HUES64 (cell line): ENCODE results near the gene SIGLEC6.
"Not testable (repeated sequence)": the region's sequence is repeated elsewhere in the genome, so short reads cannot be mapped to it uniquely, and the experiment has no call there.

Experiments used
- H3K27ac ChIP-seq: 2 replicates; pipeline ENCODE4 v1.7.0; 2013; ENCODE audit warnings: low read depth, low read length, inconsistent platforms
- H3K27me3 ChIP-seq: 2 replicates; pipeline ENCODE4 v1.6.1; 2013; ENCODE audit warnings: mild to moderate bottlenecking, low read length; ENCODE audit not compliant: insufficient read depth
- H3K36me3 ChIP-seq: 2 replicates; pipeline ENCODE4 v1.6.1; 2013; ENCODE audit warnings: mild to moderate bottlenecking, low read length; ENCODE audit not compliant: insufficient read depth
- H3K4me1 ChIP-seq: 2 replicates; pipeline ENCODE4 v1.6.1; 2013; ENCODE audit warnings: mild to moderate bottlenecking, low read length, moderate library complexity; ENCODE audit not compliant: insufficient read depth
- H3K4me3 ChIP-seq: 2 replicates; pipeline ENCODE4 v1.5.1; 2013; ENCODE audit warnings: mild to moderate bottlenecking, low read length, moderate library complexity
- H3K9ac ChIP-seq: 2 replicates; pipeline ENCODE4 v1.6.1; 2013; ENCODE audit warnings: mild to moderate bottlenecking, low read depth, low read length
- H3K9me3 ChIP-seq: 2 replicates; pipeline ENCODE4 v1.6.1; 2013; ENCODE audit warnings: low read depth, low read length; ENCODE audit not compliant: insufficient read depth
- WGBS: fragments of 150-250, 120-280 bp; methylation state at CpG from one replicate; pipeline ENCODE4 v1.1.7; 2013; ENCODE audit warnings: missing lambda C conversion rate; 5-methylcytosine and 5-hydroxymethylcytosine counted together

The SIGLEC6 gene

GRCh38 chr19:51507192-51507591, 24.3 kb downstream of the SIGLEC6 start:
- 50% methylated on average over 3 of the region's 3 CpGs for WGBS
- Histone ChIP-seq H3K4me3 (no peak overlapping the region), H3K36me3 (no peaks in the 10 kb centered on the region), H3K9me3 (no peaks in the 10 kb centered on the region), H3K9ac (no peak overlapping the region), H3K4me1 (no peaks in the 10 kb centered on the region), H3K27me3 (no peaks in the 10 kb centered on the region; the same call in 1 of the 2 replicates), H3K27ac (no peak overlapping the region)

DNA sequence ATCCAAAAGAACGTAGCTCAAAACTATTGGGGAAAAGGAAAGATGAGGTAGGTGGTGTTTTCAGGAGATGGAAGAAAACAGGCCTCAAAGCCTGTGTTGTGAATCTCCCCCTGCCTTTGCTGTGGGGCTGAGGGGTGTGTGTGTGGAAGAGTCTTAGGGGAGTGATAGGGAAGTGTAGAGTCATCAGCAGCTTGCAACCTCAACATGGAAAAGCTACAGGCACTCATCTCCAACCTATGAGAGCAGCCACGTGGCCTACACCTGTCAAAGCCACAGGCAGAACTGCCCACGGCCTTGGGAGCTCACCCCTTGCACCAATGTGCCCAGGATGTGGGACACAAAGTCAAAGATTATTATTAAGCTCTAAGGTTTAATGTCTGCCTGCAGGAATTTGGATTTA, 25.6 kb downstream of the SIGLEC6 start:
- Histone ChIP-seq H3K36me3 (no peaks in the 10 kb centered on the region), H3K9ac (no peak overlapping the region), H3K27me3 (no peaks in the 10 kb centered on the region; the same call in 1 of the 2 replicates), H3K4me1 (no peaks in the 10 kb centered on the region), H3K27ac (no peak overlapping the region), H3K4me3 (no peak overlapping the region), H3K9me3 (no peaks in the 10 kb centered on the region)
- WGBS: 54% methylated on average over 3 of the region's 3 CpGs

DNA sequence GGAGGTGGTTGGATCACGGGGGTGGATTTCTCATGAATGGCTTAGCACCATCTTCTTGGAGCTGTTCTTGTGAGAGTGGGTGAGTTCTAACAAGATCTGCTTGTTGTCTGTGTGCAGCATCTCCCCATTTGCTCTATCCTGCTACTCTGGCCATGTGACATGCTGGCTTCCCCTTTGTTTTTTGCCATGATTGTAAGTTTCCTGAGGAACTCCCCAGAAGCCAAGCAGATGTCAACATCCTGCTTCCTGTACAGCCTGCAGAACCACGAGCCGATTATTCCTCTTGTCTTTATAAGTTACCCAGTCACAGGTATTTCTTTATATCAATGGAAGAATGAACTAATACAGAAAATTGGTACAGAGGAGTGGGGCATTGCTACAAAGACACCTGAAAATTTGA, 27.6 kb downstream of the SIGLEC6 start:
- H3K4me3 ChIP-seq: no peak overlapping the region
- H3K9ac ChIP-seq: no peak overlapping the region
- no peak overlapping the region for H3K27ac ChIP-seq
- H3K4me1 ChIP-seq: no peaks in the 10 kb centered on the region
- H3K27me3 ChIP-seq: no peaks in the 10 kb centered on the region; the same call in 1 of the 2 replicates
- WGBS: 45% methylated on average over 3 of the region's 3 CpGs
- no peaks in the 10 kb centered on the region for H3K9me3 ChIP-seq
- H3K36me3 ChIP-seq: no peaks in the 10 kb centered on the region

- Histone ChIP-seq H3K9ac (no peak overlapping the region), H3K4me1 (no peaks in the 10 kb centered on the region), H3K4me3 (no peak overlapping the region), H3K27ac (no peak overlapping the region), H3K36me3 (no peaks in the 10 kb centered on the region), H3K27me3 (no peaks in the 10 kb centered on the region; the same call in 1 of the 2 replicates), H3K9me3 (no peaks in the 10 kb centered on the region)
- WGBS: 80% methylated on average over 5 of the region's 5 CpGs
Measured at GRCh38 chr19:51503286-51503817, 28.1 kb downstream of the SIGLEC6 start.

DNA sequence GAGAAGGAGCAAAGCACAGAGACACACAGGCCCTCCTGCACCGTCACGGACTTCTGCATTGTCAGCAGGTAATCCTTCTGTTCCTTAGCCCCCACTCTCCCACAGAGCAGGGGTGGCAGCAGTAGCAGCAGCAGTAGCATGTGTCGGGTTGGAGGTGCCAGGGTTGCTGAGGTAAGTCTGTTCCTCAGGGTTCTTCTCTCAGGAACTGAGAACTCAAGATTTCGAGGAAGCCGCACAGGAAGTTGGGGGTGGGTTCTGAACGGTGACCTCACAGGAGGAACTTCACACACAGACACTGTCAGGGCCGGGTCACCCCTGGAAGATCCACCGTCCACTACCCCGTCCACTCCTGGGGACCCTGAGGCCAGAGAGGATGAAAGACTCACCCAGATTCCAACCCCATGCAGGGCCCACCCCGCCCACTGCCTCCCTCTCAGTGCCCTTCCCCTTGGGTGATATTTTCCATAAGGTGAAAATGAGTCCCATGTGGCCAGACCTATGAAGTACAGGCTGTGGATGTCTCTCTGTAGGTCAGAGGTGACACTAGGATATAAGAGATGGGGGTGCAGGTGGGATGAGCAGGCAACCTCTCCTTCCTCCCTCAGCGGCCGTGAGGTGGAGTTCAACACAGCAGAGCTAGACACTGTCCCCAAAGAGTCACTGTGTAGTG, 29.7 kb downstream of the SIGLEC6 start, which contains the start of gene SIGLEC12:
Gene SIGLEC12 (minus strand): TSS at position 207 of the 670 bp plus-strand sequence. CDS start 67 bp downstream, at position 140.
- Histone ChIP-seq H3K27ac (no peak within 1 kb of the TSS), H3K9me3 (no peaks in the 10 kb centered on the region), H3K27me3 (no peaks in the 10 kb centered on the region; the same call in 1 of the 2 replicates), H3K4me3 (no peak within 1 kb of the TSS), H3K4me1 (no peaks in the 10 kb centered on the region), H3K36me3 (no peaks in the 10 kb centered on the region), H3K9ac (no peak within 1 kb of the TSS)
- WGBS: 82% methylated on average over 11 of the region's 12 CpGs

GRCh38 chr19:51500931-51501330, 30.5 kb downstream of the SIGLEC6 start:
- H3K4me1 ChIP-seq, H3K27ac ChIP-seq, H3K27me3 ChIP-seq, H3K9ac ChIP-seq, H3K4me3 ChIP-seq, H3K9me3 ChIP-seq, H3K36me3 ChIP-seq: not testable (repeated sequence)
- 66% methylated on average over 8 of the region's 8 CpGs for WGBS

GRCh38 chr19:51497666-51498065, 33.8 kb downstream of the SIGLEC6 start:
- Histone ChIP-seq H3K27me3 (no peaks in the 10 kb centered on the region; the same call in 1 of the 2 replicates), H3K4me3 (no peak overlapping the region), H3K27ac (no peak overlapping the region), H3K36me3 (no peaks in the 10 kb centered on the region), H3K4me1 (no peaks in the 10 kb centered on the region), H3K9ac (no peak overlapping the region), H3K9me3 (no peaks in the 10 kb centered on the region)
- 21% methylated on average over 2 of the region's 3 CpGs for WGBS

DNA sequence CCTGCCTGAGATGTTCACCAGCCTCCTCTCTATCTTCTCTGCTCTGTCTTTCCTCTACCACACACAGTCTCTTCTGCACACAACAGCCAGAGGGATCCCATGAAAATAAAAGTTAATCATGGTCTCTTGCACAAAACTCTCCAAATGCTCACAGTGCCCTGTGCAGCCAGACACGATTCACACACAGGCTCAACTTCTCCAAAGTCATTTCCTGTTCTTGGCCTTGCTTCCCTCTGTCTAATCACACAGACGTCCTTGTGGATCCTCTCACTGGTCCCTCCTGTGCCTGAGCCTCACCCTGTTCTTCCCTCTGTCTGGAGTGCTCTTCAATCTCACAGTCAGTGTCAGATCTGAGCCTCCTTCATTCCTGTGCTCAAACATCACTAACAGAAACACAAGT, 37.7 kb downstream of the SIGLEC6 start:
- H3K9me3 ChIP-seq: no peaks in the 10 kb centered on the region
- no peaks in the 10 kb centered on the region for H3K4me1 ChIP-seq
- H3K27me3 ChIP-seq: no peaks in the 10 kb centered on the region
- no peak overlapping the region for H3K4me3 ChIP-seq
- no peak overlapping the region for H3K27ac ChIP-seq
- H3K9ac ChIP-seq: no peak overlapping the region
- no peaks in the 10 kb centered on the region for H3K36me3 ChIP-seq
- 41% methylated on average over 2 of the region's 2 CpGs for WGBS

- 82% methylated on average over 7 of the region's 7 CpGs for WGBS
- H3K27me3 ChIP-seq: no peaks in the 10 kb centered on the region
Measured at GRCh38 chr19:51491586-51491985, 39.9 kb downstream of the SIGLEC6 start.

DNA sequence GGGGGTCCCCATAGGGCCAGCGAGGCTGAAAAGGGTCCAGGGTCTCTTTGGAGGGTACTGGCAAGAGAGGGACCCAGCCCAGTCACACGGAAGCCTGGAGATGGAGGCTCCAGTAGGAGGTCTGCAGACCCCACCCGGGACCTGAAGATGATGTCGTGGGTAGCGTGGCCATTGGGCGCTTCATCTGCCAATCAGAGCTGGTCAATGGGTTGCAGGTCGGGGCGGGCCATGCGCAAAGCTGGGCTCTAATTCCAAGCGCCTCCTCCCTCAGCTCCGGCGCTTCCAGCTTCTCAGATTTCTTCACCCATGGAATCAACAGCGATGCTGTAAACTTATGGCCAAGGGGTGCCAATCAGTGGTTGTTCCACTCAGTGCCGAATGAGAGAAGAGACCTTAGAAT, 40.8 kb downstream of the SIGLEC6 start:
- no peak overlapping the region for H3K9ac ChIP-seq
- no peaks in the 10 kb centered on the region for H3K36me3 ChIP-seq
- no peak overlapping the region for H3K4me3 ChIP-seq
- 71% methylated on average over 14 of the region's 14 CpGs for WGBS
- no peak overlapping the region for H3K27ac ChIP-seq
- no peaks in the 10 kb centered on the region for H3K27me3 ChIP-seq
- no peaks in the 10 kb centered on the region for H3K4me1 ChIP-seq
- peaks cover 5% of the 10 kb centered on the region for H3K9me3 ChIP-seq

More at GRCh38 chr19:51491586-51491985, 39.9 kb downstream of the SIGLEC6 start:
- no peak overlapping the region for H3K4me3 ChIP-seq
- no peak overlapping the region for H3K9ac ChIP-seq
- H3K36me3 ChIP-seq: no peaks in the 10 kb centered on the region
- H3K9me3 ChIP-seq: no peaks in the 10 kb centered on the region
- no peaks in the 10 kb centered on the region for H3K4me1 ChIP-seq
- no peak overlapping the region for H3K27ac ChIP-seq

DNA sequence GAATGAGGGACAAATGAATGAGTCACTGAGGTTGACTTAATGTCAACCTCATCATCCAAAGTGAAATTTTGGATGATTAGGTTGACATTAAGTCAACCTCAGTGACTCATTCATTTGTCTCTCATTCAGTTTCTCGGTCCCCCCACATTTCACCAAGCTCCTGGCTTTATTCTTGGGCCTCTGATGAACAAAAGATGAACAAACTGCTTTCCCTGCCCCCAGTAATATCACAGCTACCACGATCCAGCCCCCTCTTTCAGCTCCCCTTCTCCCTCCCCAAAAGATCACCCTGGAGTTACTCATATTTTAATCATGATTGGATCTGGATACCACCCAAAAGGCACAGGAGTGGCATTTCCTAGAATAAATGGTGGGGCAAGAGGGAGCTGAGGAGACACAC, 42.4 kb downstream of the SIGLEC6 start:
- H3K9me3 ChIP-seq: peaks cover 6% of the 10 kb centered on the region
- no peaks in the 10 kb centered on the region for H3K4me1 ChIP-seq
- no peaks in the 10 kb centered on the region for H3K27me3 ChIP-seq
- H3K27ac ChIP-seq: no peak overlapping the region
- H3K4me3 ChIP-seq: no peak overlapping the region
- no peaks in the 10 kb centered on the region for H3K36me3 ChIP-seq
- H3K9ac ChIP-seq: no peak overlapping the region
- WGBS: 45% methylated on average over 2 of the region's 2 CpGs
